ENCODE data around the gene VSX2.

Gene VSX2

GRCh38 chr14:74238974-74239847 is at the start of gene VSX2:
Gene VSX2, plus strand, starts transcription at chr14:74239449. Its CDS starts 113 bp downstream, at chr14:74239562.
- DNase-seq, result no peak

- no peak for DNase-seq
Measured at GRCh38 chr14:74190927-74191575, 48.2 kb upstream of the VSX2 start.

GRCh38 chr14:74194506-74195274 is 44.6 kb upstream of the VSX2 start:
- no peak for DNase-seq

GRCh38 chr14:74195623-74196022 is 43.6 kb upstream of the VSX2 start:
- DNase-seq, result no peak

GRCh38 chr14:74198441-74199234 is 40.6 kb upstream of the VSX2 start:
- DNase-seq, result no peak

- DNase-seq, result no peak
Measured at GRCh38 chr14:74202113-74202512, 37.1 kb upstream of the VSX2 start.

- DNase-seq, result no peak
Measured at GRCh38 chr14:74203639-74204038, 35.6 kb upstream of the VSX2 start.

GRCh38 chr14:74204491-74204890 is 34.8 kb upstream of the VSX2 start:
- no peak for DNase-seq

- no peak for DNase-seq
Measured at GRCh38 chr14:74205882-74206281, 33.4 kb upstream of the VSX2 start.

GRCh38 chr14:74207943-74208342 is 31.3 kb upstream of the VSX2 start:
- no peak for DNase-seq

- no peak for DNase-seq
Measured at GRCh38 chr14:74208642-74209041, 30.6 kb upstream of the VSX2 start.

GRCh38 chr14:74211945-74212580 is 27.2 kb upstream of the VSX2 start:
- no peak for DNase-seq

- no peak for DNase-seq
Measured at GRCh38 chr14:74213907-74214803, 25.1 kb upstream of the VSX2 start.

- no peak for DNase-seq
Measured at GRCh38 chr14:74216671-74217070, 22.6 kb upstream of the VSX2 start.

GRCh38 chr14:74217672-74218448 is 21.4 kb upstream of the VSX2 start:
- peak; percentile 83 for DNase-seq

- no peak for DNase-seq
Measured at GRCh38 chr14:74218462-74218861, 20.8 kb upstream of the VSX2 start.

GRCh38 chr14:74219277-74220205 is 19.7 kb upstream of the VSX2 start:
- DNase-seq, result no peak

GRCh38 chr14:74220991-74221390 is 18.3 kb upstream of the VSX2 start:
- no peak for DNase-seq

GRCh38 chr14:74221741-74222140 is 17.5 kb upstream of the VSX2 start:
- DNase-seq, result no peak
